Astrocyte of the cerebellum (primary cell): ENCODE data around the gene BMI1.
A peak's percentile ranks its signal among the peaks of the same experiment; 100 is the strongest.

Experiments used
- DNase-seq: peaks from one replicate; pipeline ENCODE4 v3.0.0-alpha.2; 2011; ENCODE audit warnings: low read depth
- H3K4me3 ChIP-seq: 2 replicates; pipeline ENCODE4 v1.5.1; 2011; ENCODE audit warnings: mild to moderate bottlenecking, low read depth, low read length, moderate library complexity
- CTCF ChIP-seq: IDR thresholded peaks from 2 replicates; pipeline ENCODE4 v1.5.1; 2012; ENCODE audit warnings: low read length, low read depth, moderate library complexity, mild to moderate bottlenecking; ENCODE audit errors: missing control alignments
- in situ Hi-C: cut with HindIII; loops from 2 replicates; pipeline ENCODE4 v1.10.0; 2017; ENCODE audit warnings: low sequenced_read_pairs

Gene BMI1

DNA sequence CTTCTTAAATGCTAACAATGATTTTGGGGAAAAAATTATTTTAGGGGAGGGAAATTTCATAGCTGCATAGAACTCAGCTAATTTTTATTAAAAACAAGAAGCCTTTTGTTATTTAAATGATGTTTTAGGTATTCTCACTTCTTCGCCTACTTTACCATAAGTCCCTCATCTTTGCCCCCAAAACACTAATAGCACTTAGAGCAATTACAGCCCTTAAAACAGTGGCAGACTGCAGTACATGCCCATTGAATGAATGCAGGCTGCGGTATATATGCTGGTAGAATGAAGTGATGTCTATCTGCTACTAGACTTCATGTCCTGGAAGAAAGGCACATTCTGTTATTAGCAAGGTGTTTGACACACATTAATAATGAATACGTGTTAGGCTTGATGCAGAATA, 21.5 kb downstream of the BMI1 start:
- no peak overlapping the region for H3K4me3 ChIP-seq
- in situ Hi-C loops, result no loop called here
- no peak for DNase-seq
- TF ChIP-seq CTCF, result no peak

DNA sequence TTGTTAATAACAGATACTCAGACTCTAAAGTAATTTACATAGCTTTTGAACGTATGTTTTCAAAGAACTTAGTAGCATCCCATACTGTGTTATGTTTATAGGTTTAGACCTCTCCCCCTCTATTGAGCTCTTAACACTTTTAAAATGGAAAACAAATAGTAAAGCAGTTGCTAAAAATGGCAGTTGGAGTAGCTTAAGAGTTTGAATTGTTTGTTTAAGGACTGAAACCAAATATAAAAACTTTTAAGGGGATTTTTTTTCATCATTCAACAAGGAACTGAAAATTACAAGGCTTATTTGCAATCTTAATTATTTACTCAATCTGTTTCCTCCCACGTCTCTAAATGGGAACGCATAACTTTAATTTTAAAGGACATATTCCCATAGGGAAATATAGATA, 22.8 kb downstream of the BMI1 start:
- no peak for TF ChIP-seq CTCF
- DNase-seq, result no peak
- in situ Hi-C loops, result no loop called here
- no peak overlapping the region for H3K4me3 ChIP-seq

- no peak for TF ChIP-seq CTCF
- H3K4me3 ChIP-seq, result no peak overlapping the region
- no peak for DNase-seq
- in situ Hi-C loops, result no loop called here
Observed at GRCh38 chr10:22344249-22344648, 23.4 kb downstream of the BMI1 start.

GRCh38 chr10:22344781-22345300, 23.9 kb downstream of the BMI1 start:
- H3K4me3 ChIP-seq, result no peak overlapping the region
- no peak for TF ChIP-seq CTCF
- DNase-seq, result no peak
- in situ Hi-C loops, result no loop called here

- no peak for TF ChIP-seq CTCF
- H3K4me3 ChIP-seq, result peak within 1 kb of the TSS; percentile 4
- in situ Hi-C loops, result no loop called here
- DNase-seq, result no peak
Observed at GRCh38 chr10:22345301-22346095, 24.6 kb downstream of the BMI1 start, which contains the start of gene SPAG6. Gene SPAG6 (plus strand): TSS chr10:22345496. CDS start chr10:22345612, 116 bp downstream.

GRCh38 chr10:22346096-22346661, 25.3 kb downstream of the BMI1 start:
- in situ Hi-C loops, result no loop called here
- H3K4me3 ChIP-seq, result no peak overlapping the region
- TF ChIP-seq CTCF, result no peak
- DNase-seq, result no peak
